ENCODE results near the gene ZBED1.
"Not testable (repeated sequence)": the region's sequence is repeated elsewhere in the genome, so short reads cannot be mapped to it uniquely, and the experiment has no call there.

Gene ZBED1

GRCh38 chrX:2474963-2475726, 25.6 kb downstream of the ZBED1 start:
- DNase-seq (ENCODE audit: low read depth in 2 of 2), result no peak

- no peak for DNase-seq (ENCODE audit: low read depth in 2 of 2)
These were observed 26.4 kb downstream of the ZBED1 start for GRCh38 chrX:2474280-2474962.

GRCh38 chrX:2473064-2473463, 27.7 kb downstream of the ZBED1 start:
- DNase-seq (ENCODE audit: low read depth in 2 of 2), result not testable (repeated sequence)

GRCh38 chrX:2471641-2472040, 29.1 kb downstream of the ZBED1 start:
- no peak for DNase-seq (ENCODE audit: low read depth in 2 of 2)

DNA sequence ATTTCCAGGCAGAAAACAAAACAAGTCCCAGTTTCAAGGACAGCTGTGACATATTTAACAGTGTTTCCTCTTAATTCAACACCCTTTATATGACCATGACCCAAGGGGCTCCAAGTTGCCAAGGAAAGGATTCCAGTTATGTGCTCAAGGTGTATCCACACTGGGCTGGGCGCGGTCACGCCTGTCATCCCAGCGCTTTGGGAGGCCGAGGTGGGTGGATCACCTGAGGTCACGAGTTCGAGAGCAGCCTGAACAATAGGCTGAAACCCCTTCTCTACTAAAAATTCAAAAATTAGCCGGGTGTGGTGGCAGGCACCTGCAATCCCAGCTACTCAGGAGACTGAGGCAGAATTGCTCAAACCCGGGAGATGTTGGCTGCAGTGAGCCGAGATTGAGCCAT, 29.6 kb downstream of the ZBED1 start:
- DNase-seq (ENCODE audit: low read depth in 2 of 2), result not testable (repeated sequence)

DNA sequence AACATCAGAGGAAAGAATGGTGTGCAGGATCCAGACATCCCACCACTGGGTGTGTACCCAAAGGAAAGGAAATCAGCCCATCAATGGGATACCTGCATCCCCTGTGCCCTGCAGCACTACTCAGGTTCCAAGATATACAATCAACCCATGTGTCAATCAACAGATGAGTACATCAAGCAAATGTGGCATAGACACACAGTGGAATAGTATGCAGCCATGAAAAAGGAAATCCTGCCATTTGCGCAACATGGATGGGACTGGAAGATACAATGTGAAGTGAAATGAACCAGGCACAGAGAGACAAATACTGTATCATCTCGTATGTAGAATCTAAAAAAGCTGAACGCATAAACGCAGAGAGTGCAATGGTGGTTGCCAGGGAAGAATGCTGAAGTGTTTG, 30.9 kb downstream of the ZBED1 start:
- DNase-seq (ENCODE audit: low read depth in 2 of 2), result not testable (repeated sequence)

DNA sequence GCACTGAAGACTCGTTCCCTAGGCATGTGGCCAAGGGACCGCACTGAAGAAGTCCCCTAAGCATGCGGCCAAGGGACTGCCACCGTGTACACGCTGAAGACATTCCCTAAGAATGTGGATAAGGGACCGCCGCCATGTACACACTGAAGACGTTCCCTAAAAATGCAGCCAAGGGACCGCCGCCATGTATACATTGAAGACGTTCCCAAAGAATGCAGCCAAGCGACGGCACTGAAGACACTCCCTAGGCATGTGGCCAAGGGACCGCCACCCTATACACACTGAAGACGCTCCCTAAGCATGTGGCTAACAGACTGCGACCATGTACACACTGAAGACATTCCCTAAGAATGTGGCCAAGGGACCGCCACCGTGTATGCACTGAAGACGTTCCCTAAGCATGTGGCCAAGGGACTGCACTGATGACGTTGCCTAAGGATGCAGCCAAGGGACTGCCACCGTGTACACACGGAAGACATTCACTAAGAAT, 31.5 kb downstream of the ZBED1 start:
- DNase-seq (ENCODE audit: low read depth in 2 of 2), result no peak

GRCh38 chrX:2468261-2469195, 32.2 kb downstream of the ZBED1 start:
- DNase-seq (ENCODE audit: low read depth in 2 of 2), result no peak

DNA sequence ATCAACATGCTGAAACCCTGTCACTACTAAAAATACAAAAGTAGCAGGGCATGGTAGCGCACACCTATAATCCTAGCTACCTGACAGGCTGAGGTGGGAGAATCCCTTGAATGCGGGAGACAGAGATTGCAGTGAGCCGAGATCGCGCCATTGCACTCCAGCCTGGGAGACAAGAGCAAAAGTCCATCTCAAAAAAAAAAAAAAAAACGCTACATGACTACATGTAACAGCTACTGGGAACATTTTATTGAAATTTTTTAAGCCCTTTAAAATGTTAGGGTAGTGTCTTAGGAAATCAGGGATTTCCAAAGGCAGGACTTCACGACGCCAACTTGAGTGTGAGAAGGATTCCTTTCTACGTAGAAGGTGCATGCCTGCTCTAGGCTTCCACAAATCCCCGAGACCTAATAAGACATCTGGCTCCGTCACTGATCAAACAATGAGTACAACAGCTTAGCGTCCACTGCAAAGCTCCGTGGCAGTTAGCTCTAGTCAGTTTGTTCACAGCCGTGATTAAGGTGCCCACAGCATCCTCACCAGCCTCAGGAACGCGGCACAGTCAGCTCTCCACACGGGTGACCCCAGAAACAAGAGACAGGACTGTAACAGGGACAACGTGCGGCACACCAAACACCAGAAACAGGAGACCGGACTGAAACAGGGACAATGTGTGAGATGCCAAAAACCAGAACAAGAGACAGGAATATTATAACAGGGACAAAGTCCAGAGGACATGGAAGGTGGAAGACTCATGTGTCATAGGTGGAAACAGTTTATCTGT, 33.7 kb downstream of the ZBED1 start:
- DNase-seq (ENCODE audit: low read depth in 2 of 2), result no peak

DNA sequence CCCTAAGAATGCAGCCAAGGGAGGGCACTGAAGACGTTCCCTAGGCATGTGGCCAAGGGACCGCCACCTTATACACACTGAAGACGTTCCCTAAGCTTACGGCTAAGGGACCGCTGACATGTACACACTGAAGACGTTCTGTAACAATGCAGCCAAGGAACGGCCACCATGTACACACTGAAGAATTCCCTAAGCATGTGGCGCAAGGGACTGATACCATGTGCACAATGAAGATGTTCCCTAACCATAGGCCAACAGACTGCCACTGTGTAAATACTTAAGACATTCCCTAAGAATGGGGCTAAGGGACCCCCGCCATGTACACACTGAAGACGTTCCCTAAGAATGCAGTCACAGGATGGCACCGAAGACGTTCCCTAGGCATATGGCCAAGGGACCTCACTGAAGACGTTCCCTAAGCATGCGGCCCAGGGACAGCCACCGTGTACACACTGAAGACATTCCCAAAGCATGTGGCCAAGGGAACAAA, 36.1 kb downstream of the ZBED1 start:
- DNase-seq (ENCODE audit: low read depth in 2 of 2), result no peak

DNA sequence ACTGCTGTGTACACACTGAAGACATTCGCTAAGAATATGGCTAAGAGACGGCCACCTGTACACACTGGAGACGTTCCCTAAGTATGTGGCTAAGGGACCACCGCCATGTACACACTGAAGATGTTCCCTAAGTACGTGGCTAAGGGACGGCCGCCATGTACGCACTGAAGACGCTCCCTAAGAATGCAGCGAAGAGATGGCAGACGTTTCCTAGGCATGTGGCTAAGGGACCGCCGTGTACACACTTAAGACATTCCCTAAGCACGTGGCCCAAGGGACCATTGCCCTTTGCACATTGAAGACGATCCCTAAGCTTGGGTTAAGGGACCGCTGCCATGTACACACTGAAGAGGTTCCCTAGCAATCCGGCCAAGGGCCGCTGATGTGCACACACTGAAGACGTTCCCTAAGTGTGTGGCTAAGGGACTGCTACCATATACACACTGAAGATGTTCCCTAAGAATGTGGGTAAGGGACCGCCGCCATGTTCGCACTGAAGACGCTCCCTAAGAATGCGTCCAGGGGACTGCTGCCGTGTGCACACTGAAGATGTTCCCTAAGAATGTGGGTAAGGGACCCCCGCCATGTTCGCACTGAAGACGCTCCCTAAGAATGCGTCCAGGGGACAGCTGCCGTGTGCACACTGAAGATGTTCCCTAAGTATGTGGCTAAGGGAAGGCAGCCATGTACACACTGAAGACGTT, 36.7 kb downstream of the ZBED1 start:
- DNase-seq (ENCODE audit: low read depth in 2 of 2), result no peak

DNA sequence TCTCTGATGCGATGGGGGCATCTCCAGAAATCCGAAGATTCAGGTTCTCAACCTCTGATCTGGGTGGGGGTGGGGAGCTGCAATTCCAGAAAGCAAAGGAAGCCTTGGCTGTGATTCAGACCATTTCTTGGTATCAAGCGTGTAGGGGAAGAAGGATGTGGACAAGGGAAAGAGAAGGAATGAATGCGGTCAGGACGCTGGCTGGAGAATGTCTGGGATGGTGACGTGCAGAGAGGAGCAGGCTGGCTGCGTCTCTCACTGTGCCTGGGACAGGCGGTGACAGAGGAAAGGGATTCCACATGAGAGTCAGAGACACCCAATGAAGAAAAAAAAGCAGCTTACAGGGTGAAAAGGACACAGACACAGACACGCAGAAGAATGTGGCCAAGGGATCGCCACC, 37.3 kb downstream of the ZBED1 start:
- not testable (repeated sequence) for DNase-seq (ENCODE audit: low read depth in 2 of 2)

DNA sequence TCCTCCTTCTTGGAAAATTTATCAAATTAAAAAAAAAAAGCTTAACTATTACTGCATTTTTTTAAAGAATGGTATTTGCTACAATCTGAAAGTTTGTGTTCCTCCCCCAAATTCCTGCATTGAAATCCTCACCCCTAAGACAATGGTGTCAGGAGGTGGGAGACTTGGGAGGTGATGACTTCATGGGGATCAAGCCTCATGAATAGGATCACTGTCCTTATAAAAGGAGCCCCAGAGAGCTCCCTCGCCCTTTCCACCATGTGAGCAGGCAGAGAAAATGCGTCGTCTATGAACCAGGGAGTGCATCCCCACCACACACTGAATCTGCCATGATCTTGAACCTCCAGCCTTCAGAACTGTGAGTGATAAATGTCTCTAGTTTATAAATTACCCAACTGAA, 38.0 kb downstream of the ZBED1 start:
- DNase-seq (ENCODE audit: low read depth in 2 of 2), result no peak

GRCh38 chrX:2462074-2462473, 38.7 kb downstream of the ZBED1 start:
- no peak for DNase-seq (ENCODE audit: low read depth in 2 of 2)

DNA sequence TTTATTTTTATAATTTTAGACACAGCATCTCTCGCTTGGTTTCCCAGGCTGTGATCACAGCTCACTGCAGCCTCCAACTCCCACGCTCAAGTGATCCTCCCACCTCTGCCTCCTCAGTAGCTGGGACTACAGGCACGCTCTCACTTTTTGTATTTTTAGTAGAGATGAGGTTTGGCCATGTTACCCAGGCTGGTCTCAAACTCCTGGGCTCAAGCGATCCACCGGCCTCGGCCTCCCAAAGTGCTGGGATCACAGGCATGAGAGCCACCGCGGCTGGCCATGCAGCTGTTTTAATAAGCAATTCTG, 39.1 kb downstream of the ZBED1 start:
- no peak for DNase-seq (ENCODE audit: low read depth in 2 of 2)

GRCh38 chrX:2460821-2461710, 39.7 kb downstream of the ZBED1 start:
- DNase-seq (ENCODE audit: low read depth in 2 of 2), result not testable (repeated sequence)

GRCh38 chrX:2460048-2460447, 40.7 kb downstream of the ZBED1 start:
- not testable (repeated sequence) for DNase-seq (ENCODE audit: low read depth in 2 of 2)

GRCh38 chrX:2458309-2458708, 42.5 kb downstream of the ZBED1 start:
- no peak for DNase-seq (ENCODE audit: low read depth in 2 of 2)

DNA sequence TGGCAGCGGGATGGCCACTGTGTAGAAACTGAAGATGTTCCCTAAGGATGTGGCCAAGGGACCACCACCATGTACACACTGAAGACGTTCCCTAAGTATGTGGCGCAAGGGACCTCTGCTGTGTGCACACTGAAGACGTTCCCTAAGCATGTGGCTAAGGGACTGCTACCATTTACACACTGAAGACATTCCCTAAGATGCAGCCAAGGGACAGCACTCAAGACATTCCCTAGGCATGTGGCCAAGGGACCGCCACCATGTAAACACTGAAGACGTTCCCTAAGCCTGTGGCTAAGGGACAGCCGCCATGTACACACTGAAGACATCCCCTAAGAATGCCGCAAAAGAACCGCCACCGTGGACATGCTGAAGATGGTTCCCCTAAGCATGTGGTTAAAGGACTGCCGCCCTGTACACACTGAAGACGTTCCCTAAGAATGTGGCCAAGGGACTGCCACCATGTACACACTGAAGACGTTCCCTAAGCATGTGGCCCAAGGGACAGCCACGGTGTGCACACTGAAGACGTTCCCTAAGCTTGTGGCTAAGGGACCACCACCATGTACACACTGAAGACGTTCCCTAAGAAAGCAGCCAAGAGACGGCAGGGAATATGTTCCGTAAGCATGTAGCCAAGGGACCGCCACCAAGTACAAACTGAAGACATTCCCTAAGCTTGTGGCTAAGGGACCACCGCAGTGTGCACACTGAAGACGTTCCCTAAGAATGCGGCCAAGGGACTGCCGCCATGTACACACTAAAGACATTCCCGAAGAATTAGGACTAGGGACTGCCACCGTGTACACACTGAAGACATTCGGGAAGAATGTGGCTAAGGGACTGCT, 43.3 kb downstream of the ZBED1 start:
- no peak for DNase-seq (ENCODE audit: low read depth in 2 of 2)

All from stimulated activated CD8-positive, alpha-beta memory T cell treated with anti-CD3 and anti-CD28 coated beads, Interleukin-7, amount 100 ng/mL, for 4 hours (primary cell).